Heart left ventricle (tissue), 16 donors: ENCODE results near the gene VSX2. TPM values are rescaled to one million over a fixed set of nuclear protein-coding genes. Genes with fewer than 3 reads are reported as not detected.

Source experiments
- ATAC-seq, 4 donors: fragments of 200-7000 bp; cut with Tn5 transposase; one replicate each; pipeline ENCODE4 v1.9.1; 2020 to 2022; ENCODE audit warnings: moderate library complexity in 4 of 4, mild to moderate bottlenecking in 3 of 4, moderate number of reproducible peaks in 1 of 4
- DNase-seq, 5 donors: peaks; one replicate each; pipeline ENCODE4 v3.0.0-alpha.2; 2020
- H3K27ac ChIP-seq, 12 donors: fragments of 200-600 bp; sonication (generic) in 4 of 12; one replicate each; pipeline versions ENCODE4 v1.5.0 to v1.8.0; 2016 to 2022; ENCODE audit warnings: mild to moderate bottlenecking in 2 of 12
- H3K27me3 ChIP-seq, 9 donors: fragments of 200-600 bp; sonication (generic) in 2 of 9; one replicate each; pipeline versions ENCODE4 v1.5.1 to v1.8.0; 2016 to 2022; ENCODE audit warnings: mild to moderate bottlenecking in 3 of 9
- H3K36me3 ChIP-seq, 9 donors: fragments of 200-600 bp; sonication (generic) in 2 of 9; one replicate each; pipeline versions ENCODE4 v1.5.0 to v1.8.0; 2018 to 2022; ENCODE audit warnings: mild to moderate bottlenecking in 2 of 9
- H3K4me1 ChIP-seq, 12 donors: fragments of 200-600 bp; sonication (generic) in 4 of 12; one replicate each; pipeline versions ENCODE4 v1.5.0 to v1.8.0; 2016 to 2022; ENCODE audit warnings: mild to moderate bottlenecking in 3 of 12
- H3K4me3 ChIP-seq, 12 donors: fragments of 200-600 bp; sonication (generic) in 4 of 12; one replicate each; pipeline versions ENCODE4 v1.5.0 to v1.8.0; 2017 to 2022; ENCODE audit warnings: mild to moderate bottlenecking in 9 of 12, moderate library complexity in 4 of 12
- H3K9me3 ChIP-seq, 12 donors: fragments of 200-600 bp; sonication (generic) in 4 of 12; one replicate each; pipeline versions ENCODE4 v1.5.0 to v1.8.0; 2016 to 2022; ENCODE audit warnings: mild to moderate bottlenecking in 1 of 12
- CTCF ChIP-seq, 12 donors: fragments of 200-600 bp; sonication (generic) in 4 of 12; IDR thresholded peaks; one replicate each; pipeline versions ENCODE4 v1.5.0 to v1.8.0; 2018 to 2022; ENCODE audit warnings: antibody characterized with exemption in 12 of 12, mild to moderate bottlenecking in 5 of 12
- POLR2A ChIP-seq, 2 donors: fragments of 450-650 bp; IDR thresholded peaks; one replicate each; pipeline ENCODE4 v1.6.1; 2017; ENCODE audit warnings: antibody characterized with exemption in 2 of 2, mild to moderate bottlenecking in 2 of 2, moderate library complexity in 2 of 2
- WGBS, 4 donors: extraction: QIAGEN DNeasy Blood & Tissue Kit in 2 of 4; methylation state at CpG; one replicate each; pipeline versions ENCODE4 v1.1.5 to v1.1.7; 2013 to 2018; 5-methylcytosine and 5-hydroxymethylcytosine counted together
- intact Hi-C, 10 donors: fragments of 100-400 bp; cut with DNase I; formaldehyde crosslinking; loops; one replicate each; pipeline versions ENCODE4 v1.11.1 to v1.14.2; 2022
- polyA plus RNA-seq, 2 donors: library from polyadenylated mRNA; stranded (reverse); fragments of 200-250 nt; gene quantifications; one replicate each; pipeline ENCODE4 v1.2.3, GENCODE V29; 2013
- total RNA-seq, 9 donors: library from RNA; depleted of rRNA in 2 of 9; stranded (reverse); fragments of >200 nt in 2 of 9; fragmentation: NEBNext Ultra II Directional in 3 of 9; extraction: Animal tissue kit (Norgen Biotek cat#: 25700) in 3 of 9; gene quantifications; one replicate each; pipeline versions ENCODE4 v1.1.0 to v1.2.4, GENCODE V29; 2016 to 2023
- donor health status: ischemic (EF 13 %, LVEDD 7.1; RV severe dilation, severe dysfunction).
- donor health status: healthy with polysubstance abuse.
- donor health status: DM: no; HTN: yes; CAD: no.
- donor health status: DM: no; HTN: no; CAD: no.
- donor health status: ischemic (EF 25% LVEDD 6.9; RV normal size, moderate dysfunction).
- donor health status: ischemic (EF 25% LVEDD 5.7; RV mildly dilated, moderate dysfunction).
- donor health status: healthy.
- donor health status: DM: yes; HTN: yes; CAD: no.
- donor health status: ischemic (EF 35%, LVEDD 5.7; RV mildly dilated, moderate dysfunction).
- donor health status: nonischemic (EF 11% LVEDD 7.7; RV severe dilation, severe dysfunction).
- donor health status: DM: yes; HTN: yes; CAD: no.
- donor health status: PGD.
- donor health status: ischemic (EF 29% LVEDD 5.4; RV normal size, mild dysfunction).
- donor health status: nonischemic (EF 23%, LVEDD 6.1; RV moderate dilation, normal function).

Gene VSX2
- total and polyA plus RNA-seq, 11 donors = 0.08 TPM; not detected in 10

GRCh38 chr14:74302152-74302628 lies 62.9 kb downstream of the VSX2 start:
- intact Hi-C loops = no loop called here
- H3K27ac ChIP-seq = peak overlapping the region; percentile 76 to 93 (median 87)
- no peaks in the 10 kb centered on the region for H3K9me3 ChIP-seq
- H3K36me3 ChIP-seq = peaks cover 0 to 28% (median 21%) of the 10 kb centered on the region in 9 donors
- H3K4me3 ChIP-seq = peak overlapping the region; percentile 70 to 88 (median 82)
- 0 to 1% (median 1%) methylated on average over 6 of the region's 6 CpGs for WGBS, 4 donors
- H3K4me1 ChIP-seq = peaks cover 0 to 55% (median 23%) of the 10 kb centered on the region in 12 donors
- peak; percentile 10 to 53 (median 40) for TF ChIP-seq CTCF (IDR thresholded peaks at IDR 0.05)
- no peak for TF ChIP-seq POLR2A (IDR thresholded peaks at IDR 0.05)
- no peak for DNase-seq
- ATAC-seq = peak in 3 of 4 donors; percentile 29 to 65 (median 56)
- no peaks in the 10 kb centered on the region for H3K27me3 ChIP-seq

- H3K27me3 ChIP-seq = no peaks in the 10 kb centered on the region
- H3K36me3 ChIP-seq = peaks cover 0 to 21% (median 14%) of the 10 kb centered on the region in 9 donors
- intact Hi-C loops = no loop called here
- peak within 1 kb of the TSS; percentile 76 to 93 (median 87) for H3K27ac ChIP-seq
- TF ChIP-seq CTCF (IDR thresholded peaks at IDR 0.05) (peak in 11 of 12 donors; percentile 12 to 86 (median 67)), POLR2A (IDR thresholded peaks at IDR 0.05) (peak in 1 of 2 donors; percentile 68)
- peak within 1 kb of the TSS; percentile 70 to 88 (median 82) for H3K4me3 ChIP-seq
- ATAC-seq = peak; percentile 98 to 99 (median 98)
- peak; percentile 94 to 97 (median 96) for DNase-seq
- H3K9me3 ChIP-seq = no peaks in the 10 kb centered on the region
- WGBS, 4 donors = 12 to 22% (median 16%) methylated on average over 32 to 61 of the region's 61 CpGs
- H3K4me1 ChIP-seq = peaks cover 0 to 48% (median 23%) of the 10 kb centered on the region in 12 donors
These were observed 63.7 kb downstream of the VSX2 start, which contains the start of gene ABCD4 for GRCh38 chr14:74302634-74303569. Gene ABCD4 (minus strand): TSS chr14:74302934. CDS start chr14:74302912, 22 bp downstream.

- Histone ChIP-seq H3K36me3 (no peaks in the 10 kb centered on the region), H3K4me3 (no peak overlapping the region), H3K4me1 (peaks cover 0 to 7% (median 0%) of the 10 kb centered on the region in 12 donors), H3K27me3 (no peaks in the 10 kb centered on the region), H3K9me3 (no peaks in the 10 kb centered on the region), H3K27ac (no peak overlapping the region)
- no peak for ATAC-seq
- no peak for TF ChIP-seq POLR2A (IDR thresholded peaks at IDR 0.05)
- no peak for TF ChIP-seq CTCF (IDR thresholded peaks at IDR 0.05)
- intact Hi-C loops = no loop called here
- no peak for DNase-seq
- WGBS, 4 donors = 83 to 89% (median 86%) methylated on average over 5 of the region's 5 CpGs
These were observed 69.4 kb downstream of the VSX2 start for GRCh38 chr14:74308695-74309094.
